ENCODE data around the gene ERC1.

- peak; percentile 95 for TF ChIP-seq CTCF (IDR thresholded peaks at IDR 0.05)
- peak; percentile 22; the same call in 1 of the 2 replicates for TF ChIP-seq KDM5A (IDR thresholded peaks at IDR 0.05)
- TF ChIP-seq CBX2 (IDR thresholded peaks at IDR 0.05; ENCODE audit: borderline replicate concordance, low read depth) = no peak
- TF ChIP-seq POLR2A (IDR thresholded peaks at IDR 0.05; ENCODE audit: low read length) = peak; percentile 77
- no peak for TF ChIP-seq EP300 (IDR thresholded peaks at IDR 0.05)
- 0 out of 2 replicates have a peak, but pooled peaks have one; percentile 8 for TF ChIP-seq KDM1A (IDR thresholded peaks at IDR 0.05; ENCODE audit: low read depth)
- TF ChIP-seq MYC (IDR thresholded peaks at IDR 0.05; ENCODE audit: borderline replicate concordance, low read length) = no peak
- peak; percentile 87 to 94 for TF ChIP-seq RAD21 (conservative IDR thresholded peaks at IDR 0.05 in 1 of 2, IDR thresholded peaks at IDR 0.05 in 1 of 2)
- TF ChIP-seq BCL3 (IDR thresholded peaks at IDR 0.05) = peak; percentile 88
- no peak for TF ChIP-seq NR3C1 (IDR thresholded peaks at IDR 0.05)
- no peak for TF ChIP-seq HOXA7 (CRISPR knock-in tag; IDR thresholded peaks at IDR 0.05)
Measured at GRCh38 chr12:949453-950191, 41.4 kb upstream of the ERC1 start, which contains the start of gene RAD52.
